Choroid plexus epithelial cell (primary cell): ENCODE results near the gene PLXNB3.

ENCODE experiments used
- DNase-seq: peaks from one replicate; pipeline ENCODE4 v3.0.0-alpha.2; 2010; ENCODE audit warnings: low read depth
- H3K4me3 ChIP-seq: 2 replicates; pipeline ENCODE4 v1.5.1; 2011; ENCODE audit warnings: low read depth, mild to moderate bottlenecking, control low read depth, low read length, moderate library complexity
- TF ChIP-seq, protein P1 (sequence below): conservative IDR thresholded peaks from 2 replicates; pipeline ENCODE4 v1.5.1; 2011; ENCODE audit warnings: low read depth, mild to moderate bottlenecking, control low read depth, inconsistent platforms, low read length, moderate library complexity

The PLXNB3 gene

GRCh38 chrX:153782871-153783270 is 18.8 kb downstream of the PLXNB3 start:
- no peak overlapping the region for H3K4me3 ChIP-seq
- DNase-seq, result no peak
- TF ChIP-seq, protein P1, sequence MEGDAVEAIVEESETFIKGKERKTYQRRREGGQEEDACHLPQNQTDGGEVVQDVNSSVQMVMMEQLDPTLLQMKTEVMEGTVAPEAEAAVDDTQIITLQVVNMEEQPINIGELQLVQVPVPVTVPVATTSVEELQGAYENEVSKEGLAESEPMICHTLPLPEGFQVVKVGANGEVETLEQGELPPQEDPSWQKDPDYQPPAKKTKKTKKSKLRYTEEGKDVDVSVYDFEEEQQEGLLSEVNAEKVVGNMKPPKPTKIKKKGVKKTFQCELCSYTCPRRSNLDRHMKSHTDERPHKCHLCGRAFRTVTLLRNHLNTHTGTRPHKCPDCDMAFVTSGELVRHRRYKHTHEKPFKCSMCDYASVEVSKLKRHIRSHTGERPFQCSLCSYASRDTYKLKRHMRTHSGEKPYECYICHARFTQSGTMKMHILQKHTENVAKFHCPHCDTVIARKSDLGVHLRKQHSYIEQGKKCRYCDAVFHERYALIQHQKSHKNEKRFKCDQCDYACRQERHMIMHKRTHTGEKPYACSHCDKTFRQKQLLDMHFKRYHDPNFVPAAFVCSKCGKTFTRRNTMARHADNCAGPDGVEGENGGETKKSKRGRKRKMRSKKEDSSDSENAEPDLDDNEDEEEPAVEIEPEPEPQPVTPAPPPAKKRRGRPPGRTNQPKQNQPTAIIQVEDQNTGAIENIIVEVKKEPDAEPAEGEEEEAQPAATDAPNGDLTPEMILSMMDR, result no peak

GRCh38 chrX:153783378-153784013 is 19.4 kb downstream of the PLXNB3 start:
- H3K4me3 ChIP-seq, result no peak overlapping the region
- no peak for DNase-seq
- TF ChIP-seq, protein P1, result no peak

- no peak for DNase-seq
- TF ChIP-seq, protein P1, result no peak
- no peak overlapping the region for H3K4me3 ChIP-seq
Observed at GRCh38 chrX:153784325-153784967, 20.4 kb downstream of the PLXNB3 start.

DNA sequence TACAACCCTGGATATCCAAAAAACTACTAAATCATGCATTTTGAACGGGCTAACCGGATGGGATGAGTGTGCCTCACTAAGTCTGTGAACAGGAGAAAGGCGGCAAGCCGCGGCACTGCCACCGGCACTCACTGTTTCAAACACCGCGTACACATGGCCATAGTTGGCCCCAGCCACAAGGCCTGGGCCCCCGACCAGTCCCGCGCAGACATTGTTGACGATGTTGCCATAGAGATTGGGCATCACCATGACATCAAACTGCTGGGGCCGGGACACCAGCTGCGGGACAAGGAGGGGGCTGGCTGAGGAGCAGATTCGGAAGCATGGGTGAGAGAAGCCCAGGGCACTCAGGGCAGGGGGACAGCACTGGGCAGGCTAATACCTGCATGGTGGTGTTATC is 22.6 kb downstream of the PLXNB3 start:
- no peak overlapping the region for H3K4me3 ChIP-seq
- TF ChIP-seq, protein P1, result no peak
- no peak for DNase-seq

GRCh38 chrX:153789654-153790053 is 25.6 kb downstream of the PLXNB3 start:
- TF ChIP-seq, protein P1, result no peak
- H3K4me3 ChIP-seq, result no peak overlapping the region
- no peak for DNase-seq

- TF ChIP-seq, protein P1, result no peak
- no peak for DNase-seq
- no peak overlapping the region for H3K4me3 ChIP-seq
Observed at GRCh38 chrX:153791104-153791852, 27.2 kb downstream of the PLXNB3 start.
